ENCODE measurements around the gene SLC26A3.

- TF ChIP-seq CTCF (IDR thresholded peaks at IDR 0.05) (no peak), POLR2A (IDR thresholded peaks at IDR 0.05) (no peak)
Measured at GRCh38 chr7:107828540-107828939, 25.5 kb upstream of the SLC26A3 start.
